ENCODE results near the gene SLC39A1.

The SLC39A1 gene

DNA sequence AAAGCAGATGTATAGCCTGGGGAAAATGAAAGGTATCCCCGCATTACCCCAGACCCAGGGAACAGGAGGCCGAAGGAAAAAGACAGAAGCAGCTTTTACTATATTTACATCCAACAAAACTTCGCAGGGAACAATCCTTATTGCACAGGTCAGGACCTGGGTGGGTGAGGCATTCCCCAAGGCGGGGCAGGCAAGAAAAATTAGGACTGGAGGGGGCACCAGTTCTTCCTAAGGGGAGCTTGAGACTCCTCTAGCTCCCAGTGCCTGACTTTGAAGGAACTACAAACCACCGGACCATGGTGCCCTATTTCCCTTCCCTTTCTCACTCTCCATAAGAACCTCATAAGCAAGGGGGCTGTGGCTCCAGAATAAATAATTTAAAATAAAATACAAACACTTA lies 33.9 kb downstream of the SLC39A1 start:
- Histone ChIP-seq H3K27me3 (no peaks in the 10 kb centered on the region), H3K4me3 (ENCODE audit: low read depth in 1 of 2, low read length in 1 of 2) (no peak overlapping the region), H3K9me3 (no peaks in the 10 kb centered on the region), H3K27ac (peak overlapping the region; percentile 50), H3K36me3 (peaks cover 57% of the 10 kb centered on the region), H3K4me1 (ENCODE audit: control insufficient read depth in 1 of 2, insufficient read depth in 1 of 2, low read depth in 1 of 2, low read length in 1 of 2) (peaks cover under 1 to 1% of the 10 kb centered on the region in 2 experiments)
- TF ChIP-seq, protein P1, sequence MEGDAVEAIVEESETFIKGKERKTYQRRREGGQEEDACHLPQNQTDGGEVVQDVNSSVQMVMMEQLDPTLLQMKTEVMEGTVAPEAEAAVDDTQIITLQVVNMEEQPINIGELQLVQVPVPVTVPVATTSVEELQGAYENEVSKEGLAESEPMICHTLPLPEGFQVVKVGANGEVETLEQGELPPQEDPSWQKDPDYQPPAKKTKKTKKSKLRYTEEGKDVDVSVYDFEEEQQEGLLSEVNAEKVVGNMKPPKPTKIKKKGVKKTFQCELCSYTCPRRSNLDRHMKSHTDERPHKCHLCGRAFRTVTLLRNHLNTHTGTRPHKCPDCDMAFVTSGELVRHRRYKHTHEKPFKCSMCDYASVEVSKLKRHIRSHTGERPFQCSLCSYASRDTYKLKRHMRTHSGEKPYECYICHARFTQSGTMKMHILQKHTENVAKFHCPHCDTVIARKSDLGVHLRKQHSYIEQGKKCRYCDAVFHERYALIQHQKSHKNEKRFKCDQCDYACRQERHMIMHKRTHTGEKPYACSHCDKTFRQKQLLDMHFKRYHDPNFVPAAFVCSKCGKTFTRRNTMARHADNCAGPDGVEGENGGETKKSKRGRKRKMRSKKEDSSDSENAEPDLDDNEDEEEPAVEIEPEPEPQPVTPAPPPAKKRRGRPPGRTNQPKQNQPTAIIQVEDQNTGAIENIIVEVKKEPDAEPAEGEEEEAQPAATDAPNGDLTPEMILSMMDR (IDR thresholded peaks at IDR 0.05) = no peak

GRCh38 chr1:153928791-153929341 lies 34.5 kb downstream of the SLC39A1 start:
- no peaks in the 10 kb centered on the region for H3K9me3 ChIP-seq
- peak overlapping the region; percentile 50 for H3K27ac ChIP-seq
- no peak overlapping the region for H3K4me3 ChIP-seq (ENCODE audit: low read depth in 1 of 2, low read length in 1 of 2)
- H3K4me1 ChIP-seq (ENCODE audit: control insufficient read depth in 1 of 2, insufficient read depth in 1 of 2, low read depth in 1 of 2, low read length in 1 of 2) = peaks cover 6 to 7% of the 10 kb centered on the region in 2 experiments
- no peaks in the 10 kb centered on the region for H3K27me3 ChIP-seq
- TF ChIP-seq, protein P1 (IDR thresholded peaks at IDR 0.05) = no peak
- H3K36me3 ChIP-seq = peaks cover 52% of the 10 kb centered on the region

- H3K4me3 ChIP-seq (ENCODE audit: low read depth in 1 of 2, low read length in 1 of 2) = no peak overlapping the region
- peak overlapping the region; percentile 50 for H3K27ac ChIP-seq
- no peaks in the 10 kb centered on the region for H3K9me3 ChIP-seq
- H3K36me3 ChIP-seq = peaks cover 46% of the 10 kb centered on the region
- TF ChIP-seq, protein P1 (IDR thresholded peaks at IDR 0.05) = no peak
- no peaks in the 10 kb centered on the region for H3K27me3 ChIP-seq
- peaks cover 10 to 11% of the 10 kb centered on the region in 2 experiments for H3K4me1 ChIP-seq (ENCODE audit: control insufficient read depth in 1 of 2, insufficient read depth in 1 of 2, low read depth in 1 of 2, low read length in 1 of 2)
These were observed 35.1 kb downstream of the SLC39A1 start for GRCh38 chr1:153928245-153928644.

DNA sequence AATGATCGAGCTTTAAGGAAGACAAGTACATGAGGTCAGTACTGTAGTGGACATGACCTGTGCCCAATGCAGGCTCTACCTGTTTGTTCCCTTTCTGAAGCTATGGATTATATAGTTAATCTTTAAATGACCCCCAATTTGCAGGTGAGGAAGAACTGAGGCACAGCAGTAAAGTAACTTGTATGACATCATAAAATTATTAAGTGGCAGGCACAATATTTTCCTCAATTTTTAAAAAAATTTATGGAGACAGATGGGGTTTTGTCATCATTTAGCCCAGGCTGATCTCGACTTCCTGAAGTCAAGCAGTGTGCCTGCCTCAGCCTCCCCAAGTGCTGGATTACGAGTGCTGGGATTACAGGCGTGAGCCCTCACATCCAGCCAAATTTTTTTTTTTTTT lies 36.9 kb downstream of the SLC39A1 start:
- Histone ChIP-seq H3K9me3 (no peaks in the 10 kb centered on the region), H3K27me3 (no peaks in the 10 kb centered on the region), H3K4me3 (ENCODE audit: low read depth in 1 of 2, low read length in 1 of 2) (no peak overlapping the region), H3K4me1 (ENCODE audit: control insufficient read depth in 1 of 2, insufficient read depth in 1 of 2, low read depth in 1 of 2, low read length in 1 of 2) (peaks cover 18 to 19% of the 10 kb centered on the region in 2 experiments), H3K36me3 (peaks cover 27% of the 10 kb centered on the region), H3K27ac (no peak overlapping the region)
- TF ChIP-seq, protein P1 (IDR thresholded peaks at IDR 0.05) = no peak

- no peaks in the 10 kb centered on the region for H3K9me3 ChIP-seq
- peaks cover 37 to 38% of the 10 kb centered on the region in 2 experiments for H3K4me1 ChIP-seq (ENCODE audit: control insufficient read depth in 1 of 2, insufficient read depth in 1 of 2, low read depth in 1 of 2, low read length in 1 of 2)
These were observed 40.1 kb downstream of the SLC39A1 start, which contains the start of gene GATAD2B for GRCh38 chr1:153922972-153923925. TSS of gene GATAD2B (minus strand) at chr1:153922972. CDS start at chr1:153828347, 94,625 bp downstream.

More at GRCh38 chr1:153922972-153923925, 40.1 kb downstream of the SLC39A1 start, which contains the start of gene GATAD2B:
- H3K27me3 ChIP-seq = no peaks in the 10 kb centered on the region
- H3K4me3 ChIP-seq (ENCODE audit: low read depth in 1 of 2, low read length in 1 of 2) = peak within 1 kb of the TSS; percentile 75 to 95
- peaks cover 6% of the 10 kb centered on the region for H3K36me3 ChIP-seq
- TF ChIP-seq, protein P1 (IDR thresholded peaks at IDR 0.05) = peak; percentile 57
- H3K27ac ChIP-seq = peak within 1 kb of the TSS; percentile 98

All from neutrophil (primary cell).